ENCODE results near the gene METTL1.

DNA sequence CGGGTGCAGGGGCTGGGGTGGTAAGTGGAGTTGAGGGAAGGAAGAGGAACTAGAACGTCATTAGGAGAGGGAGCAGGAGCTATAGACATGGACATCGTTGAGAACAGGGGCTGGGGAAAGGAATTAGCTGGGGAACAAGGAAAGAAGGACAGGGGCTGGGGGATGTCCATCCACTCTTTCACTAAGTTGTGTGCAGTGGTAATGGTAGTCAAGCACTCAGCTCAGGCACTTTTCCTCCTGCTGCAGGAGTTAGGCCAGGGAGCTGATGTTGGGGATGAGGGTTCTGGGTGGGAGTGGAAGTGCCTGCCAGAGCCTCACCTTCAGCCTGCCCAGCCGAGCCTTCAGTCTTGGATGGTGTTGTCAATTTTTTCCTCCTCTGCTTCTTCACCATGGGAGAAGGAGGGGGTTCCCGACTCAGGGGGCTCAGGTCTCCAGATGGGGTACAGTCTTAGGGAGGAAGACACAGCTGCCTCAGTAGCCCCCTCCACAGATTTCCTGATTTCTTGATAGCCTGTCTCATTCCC lies 42.5 kb downstream of the METTL1 start:
- TF ChIP-seq, protein P1, sequence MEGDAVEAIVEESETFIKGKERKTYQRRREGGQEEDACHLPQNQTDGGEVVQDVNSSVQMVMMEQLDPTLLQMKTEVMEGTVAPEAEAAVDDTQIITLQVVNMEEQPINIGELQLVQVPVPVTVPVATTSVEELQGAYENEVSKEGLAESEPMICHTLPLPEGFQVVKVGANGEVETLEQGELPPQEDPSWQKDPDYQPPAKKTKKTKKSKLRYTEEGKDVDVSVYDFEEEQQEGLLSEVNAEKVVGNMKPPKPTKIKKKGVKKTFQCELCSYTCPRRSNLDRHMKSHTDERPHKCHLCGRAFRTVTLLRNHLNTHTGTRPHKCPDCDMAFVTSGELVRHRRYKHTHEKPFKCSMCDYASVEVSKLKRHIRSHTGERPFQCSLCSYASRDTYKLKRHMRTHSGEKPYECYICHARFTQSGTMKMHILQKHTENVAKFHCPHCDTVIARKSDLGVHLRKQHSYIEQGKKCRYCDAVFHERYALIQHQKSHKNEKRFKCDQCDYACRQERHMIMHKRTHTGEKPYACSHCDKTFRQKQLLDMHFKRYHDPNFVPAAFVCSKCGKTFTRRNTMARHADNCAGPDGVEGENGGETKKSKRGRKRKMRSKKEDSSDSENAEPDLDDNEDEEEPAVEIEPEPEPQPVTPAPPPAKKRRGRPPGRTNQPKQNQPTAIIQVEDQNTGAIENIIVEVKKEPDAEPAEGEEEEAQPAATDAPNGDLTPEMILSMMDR (IDR thresholded peaks at IDR 0.05), result no peak
- TF ChIP-seq POLR2A (IDR thresholded peaks at IDR 0.05), result no peak

Data from heart left ventricle (tissue), 13 donors.